GM12892 (cell line): ENCODE results near the gene OLFML2B.

Experiments
- POLR2A ChIP-seq: IDR thresholded peaks from 2 replicates; pipeline ENCODE4 v1.6.1; 2011; ENCODE audit warnings: low read depth, low read length, control low read depth
- POLR2AphosphoS5 ChIP-seq: IDR thresholded peaks from 2 replicates; pipeline ENCODE4 v1.6.1; 2011; ENCODE audit warnings: low read depth, low read length, control low read depth

GRCh38 chr1:162046921-162047320 lies 23.3 kb upstream of the OLFML2B start:
- TF ChIP-seq POLR2AphosphoS5 (no peak), POLR2A (no peak)
